OCI-LY7 (cell line): Measurements from ENCODE around the gene GPR31. TPM values are rescaled to one million over a fixed set of nuclear protein-coding genes. Genes with fewer than 3 reads are reported as not detected.

Source experiments
- BruUV-seq: library from RNA; stranded (reverse); fragments of 400-500 nt; replicated peaks from 2 replicates; lab custom pipeline; 2021; lab: Mats Ljungman, UMichigan
- CTCF ChIA-PET: fragments of 300-600 bp; sonication (Branson Sonifier 250); formaldehyde crosslinking; loops from one replicate; lab custom pipeline; 2022; ENCODE audit warnings: antibody characterized with exemption; ENCODE audit not compliant: unreplicated experiment; lab: Charles Lee
- POLR2A ChIA-PET: fragments of 300-600 bp; sonication (Branson Sonifier 250); formaldehyde crosslinking; loops from one replicate; lab custom pipeline; 2022; ENCODE audit warnings: antibody characterized with exemption; lab: Charles Lee
- DNase-seq: peaks from one replicate; pipeline ENCODE4 v3.0.0-alpha.2; 2015; ENCODE audit warnings: low spot score
- H2AFZ ChIP-seq: fragments of 200-600 bp; sonication (generic), shearing (Covaris generic); 2 replicates; pipeline ENCODE4 v1.6.1; 2014; ENCODE audit warnings: mild to moderate bottlenecking, antibody characterized with exemption, low read length, moderate library complexity
- H3K27ac ChIP-seq: fragments of 200-600 bp; sonication (generic); 2 replicates; pipeline ENCODE4 v1.5.1; 2014; ENCODE audit warnings: mixed run types, low read depth, mild to moderate bottlenecking, moderate library complexity, low read length, inconsistent platforms; ENCODE audit not compliant: poor library complexity, severe bottlenecking
- H3K36me3 ChIP-seq: fragments of 200-600 bp; sonication (generic); 2 replicates; pipeline ENCODE4 v1.6.1; 2014; ENCODE audit warnings: mild to moderate bottlenecking, antibody characterized with exemption, low read length, moderate library complexity, mixed read lengths; ENCODE audit not compliant: insufficient read depth
- H3K4me1 ChIP-seq: fragments of 200-600 bp; sonication (generic); 2 replicates; pipeline ENCODE4 v1.5.1; 2014; ENCODE audit warnings: mild to moderate bottlenecking, low read length; ENCODE audit not compliant: insufficient read depth, poor library complexity, severe bottlenecking
- H3K4me2 ChIP-seq: fragments of 200-600 bp; sonication (generic); 2 replicates; pipeline ENCODE4 v1.6.1; 2014; ENCODE audit warnings: mild to moderate bottlenecking, low read length
- H3K4me3 ChIP-seq: fragments of 200-600 bp; sonication (generic); 2 replicates; pipeline ENCODE4 v1.5.1; 2014; ENCODE audit warnings: mild to moderate bottlenecking, low read depth, low read length; ENCODE audit not compliant: poor library complexity, severe bottlenecking
- H3K79me2 ChIP-seq: fragments of 200-600 bp; sonication (generic); 2 replicates; pipeline ENCODE4 v1.6.1; 2016; ENCODE audit warnings: low read depth, mild to moderate bottlenecking, low read length, moderate library complexity, mixed read lengths; ENCODE audit not compliant: insufficient read depth
- H3K9me2 ChIP-seq: fragments of 200-600 bp; sonication (generic); 2 replicates; pipeline ENCODE4 v1.6.1; 2016; ENCODE audit warnings: mild to moderate bottlenecking, low read length, mixed read lengths; ENCODE audit not compliant: insufficient read depth
- H3K9me3 ChIP-seq: fragments of 200-600 bp; sonication (generic); 2 replicates; pipeline ENCODE4 v1.6.1; 2014; ENCODE audit warnings: mild to moderate bottlenecking, mixed run types, low read length, mixed read lengths
- H4K20me1 ChIP-seq: fragments of 200-600 bp; sonication (generic); 2 replicates; pipeline ENCODE4 v1.6.1; 2014; ENCODE audit warnings: mild to moderate bottlenecking, antibody characterized with exemption, low read length, moderate library complexity, mixed read lengths; ENCODE audit not compliant: insufficient read depth
- CTCF ChIP-seq: fragments of 200-600 bp; sonication (generic); conservative IDR thresholded peaks from 2 replicates; pipeline ENCODE4 v1.5.1; 2014; ENCODE audit warnings: mild to moderate bottlenecking, antibody characterized with exemption, low read length, moderate library complexity, mixed read lengths
- EZH2phosphoT487 ChIP-seq: fragments of 200-600 bp; sonication (generic); IDR thresholded peaks from 2 replicates; pipeline ENCODE4 v1.6.1; 2018; ENCODE audit warnings: low read depth, borderline replicate concordance, mild to moderate bottlenecking, mixed run types, antibody characterized with exemption, low read length, moderate library complexity, mixed read lengths
- intact Hi-C: fragments of 100-400 bp; cut with micrococcal nuclease; formaldehyde crosslinking; loops from one replicate; pipeline ENCODE4 v1.10.0; 2022; ENCODE audit not compliant: unreplicated experiment
- total RNA-seq, 2 experiments: library from RNA; depleted of rRNA in 1 of 2; stranded (reverse); fragments of >200 nt in 1 of 2; shearing (Covaris generic) in 1 of 2; gene quantifications; 2 replicates each; pipeline ENCODE4 v1.2.3, GENCODE V29; 2014 to 2022

The GPR31 gene
- total RNA-seq, 2 experiments from 2014 or later: not detected

GRCh38 chr6:167113935-167114910 is 43.6 kb downstream of the GPR31 start:
- H3K9me3 ChIP-seq: no peaks in the 10 kb centered on the region
- H3K4me3 ChIP-seq: peak overlapping the region; percentile 44
- intact Hi-C loops: loop anchor here (1.0 to 5.0 kb wide), 7 partner anchors 11 to 163 kb away; partner anchors contain the start of gene CEP43
- H2AFZ ChIP-seq: peak overlapping the region; percentile 55; the same call in 1 of the 2 replicates
- H4K20me1 ChIP-seq: no peaks in the 10 kb centered on the region
- peak overlapping the region; percentile 77 for H3K4me2 ChIP-seq
- no peaks in the 10 kb centered on the region for H3K36me3 ChIP-seq
- TF ChIP-seq CTCF (no peak), EZH2phosphoT487 (no peak)
- H3K4me1 ChIP-seq: peaks cover 84% of the 10 kb centered on the region
- no peaks in the 10 kb centered on the region for H3K9me2 ChIP-seq
- H3K79me2 ChIP-seq: no peaks in the 10 kb centered on the region
- H3K27ac ChIP-seq: peak overlapping the region; percentile 92
- ChIA-PET CTCF (interaction anchor here (0.6 to 2.3 kb wide), 6 partner anchors 9 to 161 kb away, joined by 3 to 9 read pairs (median 4); partner anchors contain the start of gene CCR6), POLR2A (interaction anchor here (0.5 to 3.3 kb wide), 14 partner anchors 9 to 160 kb away, joined by 3 to 27 read pairs (median 6); partner anchors contain the start of genes CCR6 and RNASET2)
- peak; percentile 96 for DNase-seq
- no TSS peak for BruUV-seq

DNA sequence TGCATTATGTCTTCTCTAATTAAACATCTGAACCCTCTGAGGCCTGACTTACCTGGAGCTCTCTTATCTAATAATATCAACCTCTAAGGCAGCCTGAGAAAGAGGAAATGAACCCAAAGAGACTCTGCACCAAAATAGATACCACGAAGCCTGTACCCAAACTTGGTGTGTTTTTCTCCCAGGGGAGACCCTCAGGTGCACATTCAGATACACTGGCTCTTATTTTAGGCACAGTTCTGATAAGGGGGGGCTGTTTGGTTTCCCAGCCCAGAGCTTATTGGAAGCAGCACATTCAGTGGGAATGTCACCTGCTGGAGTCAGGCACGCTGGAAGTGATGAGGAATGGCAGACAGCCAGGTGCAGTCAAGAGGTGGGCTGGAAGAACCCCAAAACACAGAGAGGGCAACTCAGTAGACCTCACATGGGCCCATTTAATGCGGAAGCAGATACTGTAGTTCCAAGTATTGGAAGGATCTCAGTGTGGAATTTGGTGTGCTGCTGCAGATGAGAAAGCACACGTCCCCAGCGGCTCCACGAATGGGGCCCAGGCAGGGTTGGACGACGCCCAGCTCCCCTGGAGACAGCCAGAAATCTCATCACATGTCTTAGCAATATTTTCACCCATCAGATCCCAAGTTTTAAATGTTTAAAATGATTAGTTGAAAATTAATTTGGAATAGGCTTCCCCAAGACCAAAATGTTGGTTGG is 44.6 kb downstream of the GPR31 start:
- Histone ChIP-seq H3K9me2 (no peaks in the 10 kb centered on the region), H3K4me1 (peaks cover 80% of the 10 kb centered on the region), H3K79me2 (no peaks in the 10 kb centered on the region), H3K9me3 (no peaks in the 10 kb centered on the region), H4K20me1 (no peaks in the 10 kb centered on the region), H3K4me3 (peak overlapping the region; percentile 48), H3K27ac (peak overlapping the region; percentile 92), H3K36me3 (no peaks in the 10 kb centered on the region), H3K4me2 (peak overlapping the region; percentile 77), H2AFZ (no peak overlapping the region; the same call in 1 of the 2 replicates)
- no peak for TF ChIP-seq CTCF
- TF ChIP-seq EZH2phosphoT487: no peak
- intact Hi-C loops: loop anchor here (1.0 to 5.0 kb wide), 4 partner anchors 10 to 114 kb away; partner anchors contain the start of gene CEP43
- CTCF ChIA-PET: interaction anchor here (0.6 to 2.3 kb wide), 4 partner anchors 12 to 154 kb away, joined by 3 to 9 read pairs (median 6); no protein-coding TSS in a partner anchor
- BruUV-seq: TSS peak; percentile 91
- POLR2A ChIA-PET: interaction anchor here (1.0 to 3.3 kb wide), 11 partner anchors 10 to 157 kb away, joined by 3 to 27 read pairs (median 8); partner anchors contain the start of genes CCR6 and RNASET2
- DNase-seq: peak; percentile 97
